Right atrium auricular region (tissue), 2 donors: ENCODE data around the gene CBLN3. TPM values are rescaled to one million over a fixed set of nuclear protein-coding genes. Genes with fewer than 3 reads are reported as not detected.

Experiments
- DNase-seq: peaks from one replicate; pipeline ENCODE4 v3.0.0-alpha.2; 2019; ENCODE audit warnings: low spot score
- H3K27ac ChIP-seq, 2 donors: fragments of 200-600 bp; sonication (generic); 1 replicate in 1 of 2; 2 replicates in 1 of 2; pipeline ENCODE4 v1.5.1; 2016 to 2019
- H3K27me3 ChIP-seq, 2 donors: fragments of 200-600 bp; sonication (generic); one replicate each; pipeline versions ENCODE4 v1.5.1 to v1.6.0; 2017 to 2019
- H3K36me3 ChIP-seq: fragments of 200-600 bp; sonication (generic); one replicate; pipeline ENCODE4 v1.5.1; 2016
- H3K4me1 ChIP-seq, 2 donors: fragments of 200-600 bp; sonication (generic); one replicate each; pipeline versions ENCODE4 v1.5.1 to v1.6.0; 2017 to 2019
- H3K4me3 ChIP-seq, 2 donors: fragments of 200-600 bp; sonication (generic); 1 replicate in 1 of 2; 2 replicates in 1 of 2; pipeline ENCODE4 v1.5.1; 2017 to 2019; ENCODE audit warnings: mild to moderate bottlenecking in 1 of 2, moderate library complexity in 1 of 2
- H3K9me3 ChIP-seq, 2 donors: fragments of 200-600 bp; sonication (generic); one replicate each; pipeline ENCODE4 v1.5.1; 2019
- CTCF ChIP-seq, 2 donors: fragments of 200-600 bp; sonication (generic); IDR thresholded peaks; one replicate each; pipeline ENCODE4 v1.5.1; 2019; ENCODE audit warnings: antibody characterized with exemption in 2 of 2
- total RNA-seq, 2 donors: library from RNA; depleted of rRNA; stranded (reverse); fragments of >200 nt; gene quantifications; one replicate each; pipeline ENCODE4 v1.1.0, GENCODE V29; 2016

The CBLN3 gene
- total RNA-seq, 2 donors from 2014 or later = 0.48 to 1.4 TPM

- no peak for TF ChIP-seq CTCF (IDR thresholded peaks at IDR 0.05)
- Histone ChIP-seq H3K4me3 (no peak overlapping the region), H3K9me3 (no peaks in the 10 kb centered on the region), H3K4me1 (peaks cover 0 to 11% of the 10 kb centered on the region in 2 donors), H3K27me3 (no peaks in the 10 kb centered on the region), H3K27ac (no peak overlapping the region), H3K36me3 (no peaks in the 10 kb centered on the region)
- no peak for DNase-seq
These were observed 42.5 kb downstream of the CBLN3 start for GRCh38 chr14:24387009-24387345.

GRCh38 chr14:24385524-24385923 lies 43.9 kb downstream of the CBLN3 start:
- no peak for TF ChIP-seq CTCF (IDR thresholded peaks at IDR 0.05)
- Histone ChIP-seq H3K36me3 (no peaks in the 10 kb centered on the region), H3K4me1 (peaks cover 0 to 11% of the 10 kb centered on the region in 2 donors), H3K9me3 (no peaks in the 10 kb centered on the region), H3K4me3 (no peak overlapping the region), H3K27me3 (no peaks in the 10 kb centered on the region), H3K27ac (no peak overlapping the region)
- no peak for DNase-seq

GRCh38 chr14:24384169-24384568 lies 45.3 kb downstream of the CBLN3 start:
- no peak for TF ChIP-seq CTCF (IDR thresholded peaks at IDR 0.05)

GRCh38 chr14:24382064-24382371 lies 47.5 kb downstream of the CBLN3 start:
- Histone ChIP-seq H3K27me3 (no peaks in the 10 kb centered on the region), H3K27ac (no peak overlapping the region), H3K4me3 (no peak overlapping the region), H3K9me3 (no peaks in the 10 kb centered on the region), H3K4me1 (no peaks in the 10 kb centered on the region), H3K36me3 (no peaks in the 10 kb centered on the region)
- no peak for TF ChIP-seq CTCF (IDR thresholded peaks at IDR 0.05)
- no peak for DNase-seq

More at GRCh38 chr14:24384169-24384568, 45.3 kb downstream of the CBLN3 start:
- peaks cover 0 to 7% of the 10 kb centered on the region in 2 donors for H3K4me1 ChIP-seq
- H3K27ac ChIP-seq = no peak overlapping the region
- H3K27me3 ChIP-seq = no peaks in the 10 kb centered on the region
- DNase-seq = no peak
- no peaks in the 10 kb centered on the region for H3K36me3 ChIP-seq
- no peak overlapping the region for H3K4me3 ChIP-seq
- no peaks in the 10 kb centered on the region for H3K9me3 ChIP-seq

DNA sequence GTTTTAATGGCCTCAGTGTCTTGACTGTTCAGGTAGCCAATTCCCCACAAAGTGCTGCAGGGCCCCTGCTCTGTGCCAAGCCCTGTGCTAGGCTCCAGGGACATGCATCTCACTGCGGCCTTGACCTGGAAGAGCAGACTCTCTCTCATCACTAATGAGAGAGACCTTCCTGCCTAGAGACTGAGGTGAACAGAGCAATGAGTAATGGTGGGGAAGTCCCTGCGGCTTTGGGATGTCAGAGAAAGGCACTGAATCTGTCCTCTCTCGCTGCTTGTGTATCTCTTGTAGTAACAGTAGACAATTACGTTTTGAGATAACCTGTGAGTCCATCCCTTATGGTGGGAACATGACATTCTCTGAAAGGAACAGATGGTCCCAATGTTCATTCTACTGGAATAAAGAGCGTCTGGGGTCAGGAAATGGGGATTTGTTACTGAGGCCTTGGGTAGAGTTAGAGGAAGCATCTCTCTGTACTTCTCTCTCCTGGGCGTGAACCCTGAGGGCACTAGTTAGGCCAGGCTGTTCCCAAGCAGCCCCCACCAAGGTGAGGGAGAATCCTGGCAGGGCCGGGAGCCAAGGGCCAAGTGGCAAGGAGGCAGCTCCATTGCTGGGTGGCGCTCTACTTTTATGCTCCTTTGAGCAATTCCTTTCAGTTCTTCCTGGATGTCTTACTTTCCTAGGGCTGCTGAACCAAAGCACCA lies 48.0 kb downstream of the CBLN3 start:
- Histone ChIP-seq H3K27ac (no peak overlapping the region), H3K4me3 (no peak overlapping the region), H3K4me1 (peaks cover 0 to 4% of the 10 kb centered on the region in 2 donors), H3K27me3 (no peaks in the 10 kb centered on the region), H3K36me3 (no peaks in the 10 kb centered on the region), H3K9me3 (no peaks in the 10 kb centered on the region)
- no peak for DNase-seq
- no peak for TF ChIP-seq CTCF (IDR thresholded peaks at IDR 0.05)
